ENCODE measurements around the gene CDC42SE2.

DNA sequence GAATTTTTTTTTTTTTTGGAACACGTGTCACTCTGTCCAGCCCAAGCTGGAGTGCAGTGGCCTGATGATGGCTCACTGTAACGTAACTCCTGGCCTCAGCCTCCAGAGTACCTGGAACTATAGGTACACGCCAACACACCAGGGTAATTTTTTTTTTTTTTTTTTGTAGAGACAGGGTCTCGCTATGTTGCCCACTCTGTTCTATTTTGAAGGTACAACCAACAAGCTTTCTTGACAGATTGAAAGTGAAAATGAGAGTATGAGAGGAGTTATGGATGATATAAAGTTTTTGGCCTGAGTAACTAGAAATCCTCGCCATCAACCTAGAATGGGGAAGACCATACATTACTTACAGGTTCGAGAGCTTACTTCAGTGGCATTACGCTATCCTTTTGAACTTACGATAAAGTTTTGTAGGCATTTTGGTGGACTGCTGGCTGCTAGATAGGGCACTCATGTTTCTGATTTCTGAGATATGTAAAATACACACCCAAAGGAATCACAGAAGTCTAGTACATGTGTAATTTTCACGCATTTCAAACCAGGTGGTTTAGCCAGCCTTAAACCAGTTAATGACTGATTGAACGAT, 806 bp upstream of the CDC42SE2 start:
- TF ChIP-seq CTCF (IDR thresholded peaks at IDR 0.05) = no peak
- TF ChIP-seq POLR2A (IDR thresholded peaks at IDR 0.05) = no peak

All from esophagus squamous epithelium (tissue), 4 donors.